GM18502 (cell line): ENCODE results near the gene TKTL1.
"Not testable (repeated sequence)": the region's sequence is repeated elsewhere in the genome, so short reads cannot be mapped to it uniquely, and the experiment has no call there.

Experiments
- ATAC-seq: cut with Tn5 transposase; IDR thresholded peaks from one replicate; pipeline ENCODE4 v1.9.1; 2021; ENCODE audit warnings: mild to moderate bottlenecking; ENCODE audit not compliant: unreplicated experiment, poor library complexity

TKTL1 gene

DNA sequence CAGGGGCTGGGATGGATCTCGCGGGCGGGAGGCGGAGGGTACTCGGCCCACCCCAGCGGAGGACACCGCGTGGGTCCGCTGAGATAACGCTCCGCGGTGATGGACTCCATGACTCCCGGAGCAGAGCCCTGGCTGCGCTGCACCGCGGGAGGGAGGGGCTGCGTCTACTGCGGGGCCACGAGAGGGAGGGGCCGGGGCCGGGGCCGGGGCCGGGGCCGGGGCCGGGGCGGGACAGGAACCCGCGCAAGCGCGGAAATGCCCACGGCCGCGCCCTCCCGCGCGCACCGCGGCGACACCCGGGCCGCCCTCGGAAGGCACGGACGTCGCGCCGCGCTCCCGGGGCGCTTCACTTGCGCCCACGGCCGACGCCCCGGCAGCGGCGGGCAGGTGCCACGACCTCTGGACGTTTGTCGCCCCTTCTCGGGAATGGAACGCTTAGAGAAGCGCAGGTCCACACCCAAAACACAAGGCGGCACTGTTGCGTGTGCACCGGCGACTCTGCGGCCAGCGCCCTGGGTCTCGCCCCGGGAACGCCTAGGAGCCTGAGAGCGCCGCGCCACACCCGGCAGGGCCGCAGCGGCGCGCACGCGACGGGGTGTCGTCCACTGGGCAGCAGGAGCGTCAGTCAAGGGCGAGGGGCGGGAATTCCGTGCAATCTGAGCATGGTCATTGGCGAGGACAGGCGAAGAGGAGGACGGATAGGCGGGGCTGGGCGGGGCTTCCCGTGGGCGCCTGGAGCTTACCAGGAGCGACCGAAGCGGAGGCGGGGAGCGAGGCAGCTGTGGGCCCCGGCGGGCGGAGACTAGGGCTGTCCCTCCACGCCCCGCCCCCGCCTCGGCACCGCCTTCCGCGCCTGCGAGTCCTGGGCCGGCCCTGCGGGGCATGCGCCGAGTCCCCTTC, 46.1 kb downstream of the TKTL1 start:
- ATAC-seq, result peak; percentile 74

DNA sequence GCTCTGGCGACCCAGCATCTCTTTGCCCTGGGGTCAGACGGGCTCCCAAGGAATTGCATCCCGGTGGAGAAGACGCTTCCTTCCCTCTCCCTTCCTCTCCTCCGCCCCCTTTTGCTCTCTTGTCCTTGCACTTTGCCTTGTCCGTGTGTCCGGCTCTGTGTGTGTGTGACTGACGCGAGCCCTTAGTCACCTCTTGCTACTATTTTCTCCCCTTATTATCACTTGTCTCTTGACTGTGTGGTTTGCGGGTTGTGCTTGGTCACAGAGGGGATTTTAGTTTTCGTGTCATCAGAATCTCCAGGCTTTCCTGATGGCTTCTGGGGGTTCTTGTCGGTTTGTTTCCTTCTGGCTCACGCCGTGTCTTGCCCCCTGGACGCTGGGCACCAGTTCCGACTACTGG, 47.5 kb downstream of the TKTL1 start:
- not testable (repeated sequence) for ATAC-seq

DNA sequence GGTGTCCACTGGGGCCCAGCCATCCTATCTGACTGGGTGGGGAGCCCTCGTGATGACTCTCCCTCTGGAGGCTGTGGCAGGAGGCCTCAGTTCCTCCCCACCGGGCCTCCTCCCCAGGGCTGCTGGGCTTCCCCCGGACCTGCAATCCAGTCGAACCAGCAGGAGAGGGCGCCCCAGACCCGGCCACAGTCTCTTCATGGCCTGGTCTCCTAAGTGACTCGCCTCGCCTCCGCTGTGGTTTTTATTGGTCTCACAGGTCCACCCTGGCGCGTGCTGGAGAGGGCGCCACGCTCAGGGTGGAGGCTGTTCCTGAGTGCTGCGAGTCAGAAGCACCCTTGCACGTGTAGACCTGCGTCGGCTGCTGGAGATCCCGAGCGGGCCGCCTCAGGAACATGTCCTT, 48.0 kb downstream of the TKTL1 start:
- peak; percentile 30 for ATAC-seq

DNA sequence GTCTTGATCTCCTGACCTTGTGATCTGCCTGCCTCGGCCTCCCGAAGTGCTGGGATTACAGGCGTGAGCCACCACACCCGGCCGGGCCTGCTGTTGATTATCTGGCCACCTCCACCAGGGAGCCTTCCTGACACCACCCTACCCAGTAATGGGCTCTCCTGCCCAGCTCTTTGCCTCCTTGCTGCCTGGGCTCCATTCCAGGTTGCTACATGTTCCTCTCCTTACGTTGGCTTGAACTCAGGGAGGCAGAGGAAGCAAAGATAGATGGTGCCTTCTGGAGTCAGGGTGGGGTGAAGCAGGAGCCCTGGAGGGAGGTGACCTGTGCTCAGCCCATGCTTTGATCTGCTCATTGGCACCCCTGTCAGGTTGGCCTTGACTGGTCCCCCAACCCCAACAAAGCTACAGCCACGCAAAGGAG, 52.5 kb downstream of the TKTL1 start:
- ATAC-seq, result no peak

GRCh38 chrX:154348646-154349358, 53.2 kb downstream of the TKTL1 start:
- ATAC-seq, result no peak

GRCh38 chrX:154349359-154349935, 53.9 kb downstream of the TKTL1 start:
- ATAC-seq, result no peak

DNA sequence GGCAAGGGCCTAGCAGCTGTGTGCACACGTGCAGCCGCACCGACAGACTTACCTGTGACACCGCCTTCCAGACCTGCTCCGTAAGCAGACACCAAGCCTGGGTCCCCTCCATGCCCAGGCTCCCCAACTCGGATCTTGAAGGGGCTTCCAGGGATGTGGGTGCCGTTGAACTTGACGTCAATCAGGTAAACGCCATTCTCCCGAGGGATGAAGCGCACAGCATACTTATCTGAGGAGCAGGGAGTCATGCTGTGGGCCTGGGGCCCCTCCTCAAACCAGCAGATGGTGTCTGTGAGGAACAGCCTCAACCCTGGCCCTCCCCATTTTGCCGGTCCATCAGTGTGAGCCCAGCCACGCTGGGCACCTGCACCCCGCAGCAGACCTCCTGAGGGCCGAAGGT, 54.4 kb downstream of the TKTL1 start:
- ATAC-seq, result no peak

DNA sequence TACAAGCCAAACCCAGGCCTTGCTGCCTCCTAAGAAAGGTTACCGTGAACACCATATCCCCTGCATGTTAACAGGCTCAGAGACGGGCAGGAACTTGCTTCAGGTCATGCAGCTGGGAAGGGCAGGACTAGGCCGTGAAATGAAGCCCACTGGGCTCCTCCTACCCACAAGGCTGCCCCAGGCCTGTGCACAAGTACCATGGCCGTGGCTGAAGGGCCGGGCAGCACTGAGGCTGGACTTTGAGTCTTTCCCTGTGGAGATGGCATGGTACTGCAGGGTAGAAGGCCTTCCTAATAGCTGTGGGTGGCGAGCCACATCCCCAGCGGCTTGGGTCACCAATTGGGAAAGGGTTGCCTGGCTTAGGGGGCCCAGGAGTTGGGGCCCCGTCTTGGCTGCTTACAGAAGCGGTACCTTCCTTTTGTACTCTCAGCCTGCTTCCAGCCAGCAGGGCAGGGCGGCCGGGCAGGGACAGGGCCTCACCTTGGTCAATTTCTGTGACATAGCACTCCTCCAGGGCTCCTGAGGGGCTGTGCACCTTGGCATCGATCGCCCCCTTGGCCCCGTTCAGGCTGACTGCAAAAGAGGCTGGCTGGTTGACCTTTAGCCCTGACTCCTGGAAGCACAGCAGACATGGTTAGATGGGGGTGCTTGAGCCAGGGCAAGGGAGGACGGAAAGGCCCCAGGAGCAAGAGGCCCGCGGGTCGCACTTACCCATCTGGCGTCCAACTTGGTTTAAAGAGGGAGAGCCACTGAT, 55.0 kb downstream of the TKTL1 start:
- ATAC-seq, result no peak

- ATAC-seq, result no peak
Observed at GRCh38 chrX:154351183-154352011, 55.8 kb downstream of the TKTL1 start.

GRCh38 chrX:154352012-154352401, 56.4 kb downstream of the TKTL1 start:
- ATAC-seq, result no peak

DNA sequence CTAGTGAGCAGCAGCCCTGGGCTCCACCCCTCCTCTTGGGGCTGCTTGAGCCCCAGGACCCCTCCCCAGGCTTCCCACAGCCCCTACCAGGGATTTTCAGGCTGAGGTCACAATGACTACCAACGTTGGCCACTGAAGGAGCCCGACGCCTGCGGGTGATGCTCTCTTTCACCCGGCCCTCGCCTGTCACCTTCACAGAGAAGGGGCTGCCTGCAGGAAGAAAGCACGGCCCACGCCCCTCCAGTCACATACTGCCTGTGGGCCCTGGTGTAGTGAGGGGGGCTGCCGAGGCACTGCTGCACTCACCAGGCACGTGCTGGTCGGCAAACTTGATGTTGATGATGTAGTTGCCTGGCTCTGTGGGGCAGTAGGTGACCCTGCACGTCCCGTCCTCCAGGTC, 56.9 kb downstream of the TKTL1 start:
- ATAC-seq, result no peak

GRCh38 chrX:154353172-154353843, 57.7 kb downstream of the TKTL1 start:
- ATAC-seq, result no peak

DNA sequence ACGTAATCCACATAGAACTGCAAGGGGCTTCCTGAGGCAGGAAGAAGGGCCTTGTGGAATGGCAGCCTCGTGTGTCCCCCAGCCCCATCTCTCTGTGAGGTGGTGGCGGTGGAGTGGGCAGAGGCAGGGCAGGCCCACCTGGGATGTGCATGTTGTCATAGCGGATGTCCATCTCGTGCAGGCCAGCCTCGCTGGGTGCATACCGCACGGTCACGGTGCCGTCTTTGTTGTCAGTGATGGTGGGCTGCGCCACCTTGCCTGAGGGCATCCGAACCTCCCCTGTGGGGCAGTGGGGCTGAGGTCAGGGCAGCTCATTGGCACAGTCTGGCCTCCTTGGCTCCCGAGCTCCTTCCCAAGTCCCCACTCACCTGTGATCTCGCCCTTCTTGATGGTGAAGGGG, 58.4 kb downstream of the TKTL1 start:
- no peak for ATAC-seq

DNA sequence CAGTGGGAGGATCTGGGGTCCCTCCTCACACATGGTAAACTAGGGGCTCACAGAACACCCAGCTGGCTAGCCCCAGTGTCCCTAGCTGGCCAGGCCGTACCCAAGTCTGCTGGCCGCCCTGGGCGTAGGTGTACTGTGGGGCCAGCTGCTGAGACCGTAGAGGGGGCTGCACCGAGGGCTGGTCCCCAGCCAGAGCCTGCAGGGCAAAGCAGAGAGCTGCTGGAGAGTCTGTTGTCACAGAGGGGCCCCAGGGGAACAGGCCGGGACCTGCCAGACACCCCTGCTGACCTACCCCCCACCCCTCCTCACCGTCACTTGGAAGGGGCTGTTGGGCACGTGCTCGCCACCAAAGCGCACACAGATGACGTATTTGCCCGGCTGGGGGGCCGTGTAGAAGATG, 58.9 kb downstream of the TKTL1 start:
- no peak for ATAC-seq

- no peak for ATAC-seq
Observed at GRCh38 chrX:154355094-154355775, 59.6 kb downstream of the TKTL1 start.

- ATAC-seq, result no peak
Observed at GRCh38 chrX:154355776-154356140, 60.2 kb downstream of the TKTL1 start.

- ATAC-seq, result no peak
Observed at GRCh38 chrX:154356596-154356995, 61.0 kb downstream of the TKTL1 start.

DNA sequence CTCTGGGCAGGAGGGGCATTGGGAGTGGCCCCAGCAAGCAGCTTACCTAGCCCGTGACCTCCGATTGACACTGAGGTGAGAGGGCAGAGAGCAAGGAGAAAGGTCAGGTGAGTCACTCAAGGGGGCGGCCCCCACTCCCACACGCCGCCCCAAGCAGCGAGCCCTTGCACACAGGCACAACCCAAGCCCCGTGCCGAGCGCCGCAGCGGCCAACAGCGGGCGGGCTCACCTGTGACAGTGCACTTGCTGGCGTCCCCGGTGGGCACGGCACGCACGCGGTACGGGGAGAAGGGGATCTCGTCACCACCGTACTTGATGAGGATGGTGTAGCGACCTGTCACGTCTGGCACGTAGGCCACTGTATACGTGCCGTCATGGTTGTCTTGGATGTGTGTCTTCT, 61.6 kb downstream of the TKTL1 start:
- ATAC-seq, result no peak

DNA sequence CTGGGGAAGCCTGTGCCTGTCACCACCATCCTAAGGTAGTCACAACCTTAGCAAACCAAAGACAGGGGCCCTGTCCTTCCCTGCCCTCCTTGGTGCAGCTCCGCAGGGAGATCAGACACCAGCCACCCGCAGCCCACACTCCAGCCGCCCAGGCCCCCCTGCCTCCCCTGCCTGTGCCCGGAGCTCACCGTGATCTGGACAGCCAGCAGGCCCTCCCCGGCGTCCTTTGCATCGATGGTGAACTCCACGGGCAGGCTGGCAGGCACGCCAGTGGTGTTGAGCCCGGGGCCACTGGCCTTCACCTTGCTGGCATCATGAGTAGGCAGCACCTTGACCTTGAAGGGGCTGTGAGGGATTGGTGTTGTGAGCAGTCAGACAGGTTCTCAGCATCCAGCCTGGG, 62.4 kb downstream of the TKTL1 start:
- ATAC-seq, result no peak
